Measurements from ENCODE around the gene ABCA4. TPM values are rescaled to one million over a fixed set of nuclear protein-coding genes. Genes with fewer than 3 reads are reported as not detected.

The ABCA4 gene
- total and polyA plus RNA-seq, 11 donors, result 0.04 to 0.37 (median 0.16) TPM; not detected in 2

DNA sequence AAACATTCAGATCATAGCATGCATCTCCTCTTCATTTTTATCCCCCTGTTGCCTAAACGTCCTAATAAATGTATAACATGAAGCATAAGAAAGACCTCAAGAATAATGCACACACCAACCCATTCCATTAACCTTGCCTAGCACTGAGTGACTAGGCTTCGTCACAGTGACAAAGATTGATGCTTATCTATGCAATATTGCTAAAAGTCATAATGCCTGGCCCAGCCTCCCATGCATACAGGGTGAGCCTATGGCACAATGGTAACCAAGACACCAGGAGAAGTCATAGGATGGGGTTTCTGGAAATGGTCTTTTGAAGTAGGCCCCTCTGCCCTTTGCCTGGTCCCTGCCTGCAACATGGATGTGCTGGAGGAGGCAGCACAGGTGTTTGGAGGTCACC lies 33.8 kb downstream of the ABCA4 start:
- ATAC-seq (no peak), DNase-seq (no peak)
- H3K4me3 ChIP-seq, result no peak overlapping the region
- peaks cover 0 to 19% (median 15%) of the 10 kb centered on the region in 12 donors for H3K4me1 ChIP-seq
- H3K36me3 ChIP-seq, result no peaks in the 10 kb centered on the region
- no peaks in the 10 kb centered on the region for H3K9me3 ChIP-seq
- H3K27ac ChIP-seq, result no peak overlapping the region
- TF ChIP-seq CTCF (IDR thresholded peaks at IDR 0.05) (no peak), POLR2A (IDR thresholded peaks at IDR 0.05) (no peak)
- peaks cover 0 to 17% (median 0%) of the 10 kb centered on the region in 9 donors for H3K27me3 ChIP-seq
- WGBS, 4 donors, result 75 to 90% (median 87%) methylated on average over 2 of the region's 2 CpGs
- intact Hi-C loops (cut with DNase I), result no loop called here

- no peak for ATAC-seq
- Histone ChIP-seq H3K4me1 (peaks cover 0 to 2% (median 0%) of the 10 kb centered on the region in 12 donors), H3K27ac (no peak overlapping the region), H3K4me3 (no peak overlapping the region), H3K9me3 (no peaks in the 10 kb centered on the region), H3K27me3 (peaks cover 0 to 23% (median 0%) of the 10 kb centered on the region in 9 donors), H3K36me3 (no peaks in the 10 kb centered on the region)
- TF ChIP-seq POLR2A (IDR thresholded peaks at IDR 0.05) (no peak), CTCF (IDR thresholded peaks at IDR 0.05) (no peak)
- no peak for DNase-seq
- intact Hi-C loops (cut with DNase I), result no loop called here
- WGBS, 4 donors, result 83 to 93% (median 87%) methylated on average over 6 of the region's 6 CpGs
These were observed 36.4 kb downstream of the ABCA4 start for GRCh38 chr1:94084547-94084946.

DNA sequence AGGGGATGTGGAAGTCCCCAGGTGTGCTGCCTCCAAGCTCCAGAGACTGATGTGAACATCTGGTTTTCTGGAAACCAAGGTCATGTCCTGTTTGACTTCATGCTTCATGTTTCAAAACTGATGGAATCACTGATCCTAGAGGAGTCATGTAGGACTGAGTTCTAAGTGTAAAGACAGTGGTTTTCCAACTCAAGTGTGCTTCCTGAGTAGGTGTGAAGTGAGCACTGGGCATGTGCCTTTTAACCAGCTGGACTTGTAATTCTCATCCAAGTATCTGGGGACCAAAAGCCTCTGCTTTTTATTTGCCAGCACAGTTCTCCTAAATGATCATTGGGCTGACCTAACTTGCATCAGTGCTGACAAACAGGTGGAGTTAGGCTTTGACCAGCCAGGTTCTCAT lies 36.9 kb downstream of the ABCA4 start:
- no peak for DNase-seq
- H3K27me3 ChIP-seq, result peaks cover 0 to 23% (median 0%) of the 10 kb centered on the region in 9 donors
- intact Hi-C loops (cut with DNase I), result no loop called here
- H3K4me3 ChIP-seq, result no peak overlapping the region
- no peak overlapping the region for H3K27ac ChIP-seq
- TF ChIP-seq POLR2A (IDR thresholded peaks at IDR 0.05) (no peak), CTCF (IDR thresholded peaks at IDR 0.05) (no peak)
- ATAC-seq, result no peak
- no peaks in the 10 kb centered on the region for H3K9me3 ChIP-seq
- peaks cover 0 to 2% (median 0%) of the 10 kb centered on the region in 12 donors for H3K4me1 ChIP-seq
- H3K36me3 ChIP-seq, result no peaks in the 10 kb centered on the region

- Histone ChIP-seq H3K27ac (no peak overlapping the region), H3K36me3 (no peaks in the 10 kb centered on the region), H3K27me3 (peaks cover 0 to 23% (median 0%) of the 10 kb centered on the region in 9 donors), H3K9me3 (no peaks in the 10 kb centered on the region), H3K4me1 (peaks cover 0 to 5% (median 0%) of the 10 kb centered on the region in 12 donors), H3K4me3 (no peak overlapping the region)
- TF ChIP-seq POLR2A (IDR thresholded peaks at IDR 0.05), result no peak
- TF ChIP-seq CTCF (IDR thresholded peaks at IDR 0.05), result no peak
- 50 to 65% (median 55%) methylated on average over 4 of the region's 4 CpGs for WGBS, 4 donors
- DNase-seq, result no peak
- intact Hi-C loops (cut with DNase I), result no loop called here
- ATAC-seq, result no peak
These were observed 37.3 kb downstream of the ABCA4 start for GRCh38 chr1:94083681-94084080.
